A549 (cell line): Measurements from ENCODE around the gene TBL1Y.

Experiments used
- CTCF ChIP-seq: fragments of >200 bp; sonication (Bioruptor Twin); formaldehyde crosslinking; IDR thresholded peaks from 3 replicates; pipeline ENCODE4 v1.5.1; 2016
- EP300 ChIP-seq, 2 experiments: fragments of >200 bp; sonication (Bioruptor Twin); formaldehyde crosslinking; IDR thresholded peaks; 2 replicates in 1 of 2; 3 replicates in 1 of 2; pipeline ENCODE4 v1.6.1; 2016 to 2017
- MAX ChIP-seq: IDR thresholded peaks from 2 replicates; pipeline ENCODE4 v1.6.1; 2012
- SMC3 ChIP-seq: fragments of >200 bp; sonication (Bioruptor Twin); formaldehyde crosslinking; IDR thresholded peaks from 3 replicates; pipeline ENCODE4 v1.6.1; 2018; ENCODE audit warnings: inconsistent platforms

GRCh38 chrY:6921061-6921460, 10.6 kb downstream of the TBL1Y start:
- TF ChIP-seq CTCF (no peak), SMC3 (no peak), MAX (no peak), EP300 (IDR thresholded peaks at IDR 0.05) (no peak)
